SK-N-SH (cell line): ENCODE data around the gene KLHDC7B.

Experiments
- CTCF ChIP-seq: fragments of 200-600 bp; sonication (generic); IDR thresholded peaks from 2 replicates; pipeline ENCODE4 v1.6.1; 2017; ENCODE audit warnings: antibody characterized with exemption, mild to moderate bottlenecking, moderate library complexity
- EP300 ChIP-seq, 2 experiments: IDR thresholded peaks; 2 replicates each; pipeline versions ENCODE4 v1.4.0 to v1.6.1; 2012; ENCODE audit warnings: borderline replicate concordance in 1 of 2, low read depth in 1 of 2, low read length in 1 of 2
- EZH2phosphoT487 ChIP-seq: fragments of 200-600 bp; sonication (generic); IDR thresholded peaks from 2 replicates; pipeline ENCODE4 v1.6.1; 2017; ENCODE audit warnings: low read depth, mixed run types, mild to moderate bottlenecking, antibody characterized with exemption, moderate library complexity, borderline replicate concordance
- FOXJ3 ChIP-seq: sonication (generic); formaldehyde crosslinking; IDR thresholded peaks from 2 replicates; pipeline ENCODE4 v1.5.1; 2020; ENCODE audit warnings: mild to moderate bottlenecking, missing genetic modification reagents
- GABPA ChIP-seq: IDR thresholded peaks from 2 replicates; pipeline ENCODE4 v1.4.0; 2012; ENCODE audit warnings: low read depth, mild to moderate bottlenecking
- GATA2 ChIP-seq: sonication (generic); formaldehyde crosslinking; IDR thresholded peaks from 2 replicates; pipeline ENCODE4 v1.5.0; 2020; ENCODE audit warnings: mild to moderate bottlenecking, missing genetic modification reagents
- JUND ChIP-seq: IDR thresholded peaks from 2 replicates; pipeline ENCODE4 v1.4.0; 2012
- MAX ChIP-seq: IDR thresholded peaks from 2 replicates; pipeline ENCODE4 v1.4.0; 2012; ENCODE audit warnings: low read depth
- MEF2A ChIP-seq: IDR thresholded peaks from 2 replicates; pipeline ENCODE4 v1.4.0; 2012; ENCODE audit warnings: low read depth, borderline replicate concordance
- POLR2AphosphoS5 ChIP-seq: IDR thresholded peaks from 2 replicates; pipeline ENCODE4 v1.6.1; 2012; ENCODE audit warnings: low read depth, low read length
- RAD21 ChIP-seq: IDR thresholded peaks from 2 replicates; pipeline ENCODE4 v1.6.1; 2012; ENCODE audit warnings: mild to moderate bottlenecking, low read length
- REST ChIP-seq: IDR thresholded peaks from 2 replicates; pipeline ENCODE4 v1.6.1; 2012; ENCODE audit warnings: mild to moderate bottlenecking, low read depth, low read length, moderate library complexity
- TAF1 ChIP-seq: IDR thresholded peaks from 2 replicates; pipeline ENCODE4 v1.6.1; 2012; ENCODE audit warnings: low read depth, mild to moderate bottlenecking, low read length, moderate library complexity, borderline replicate concordance
- USF1 ChIP-seq: IDR thresholded peaks from 2 replicates; pipeline ENCODE4 v1.4.0; 2012; ENCODE audit warnings: low read depth, borderline replicate concordance

- TF ChIP-seq EP300 (IDR thresholded peaks at IDR 0.05; ENCODE audit: borderline replicate concordance in 1 of 2, low read depth in 1 of 2, low read length in 1 of 2) = no peak
- TF ChIP-seq TAF1 = no peak
- TF ChIP-seq MAX = no peak
- no peak for TF ChIP-seq REST
- TF ChIP-seq POLR2AphosphoS5 = no peak
- TF ChIP-seq GATA2 = no peak
- no peak for TF ChIP-seq MEF2A
- TF ChIP-seq CTCF = no peak
- no peak for TF ChIP-seq EZH2phosphoT487
- TF ChIP-seq USF1 = no peak
- no peak for TF ChIP-seq GABPA
- TF ChIP-seq RAD21 = no peak
- no peak for TF ChIP-seq FOXJ3 (CRISPR knock-in tag)
- TF ChIP-seq JUND = no peak
Measured at GRCh38 chr22:50502628-50503474, 42.8 kb upstream of the KLHDC7B start.
